Upper lobe of right lung (tissue), 1 donor: ENCODE measurements around the gene DNAH8. TPM values are rescaled to one million over a fixed set of nuclear protein-coding genes. Genes with fewer than 3 reads are reported as not detected.

Source experiments
- ATAC-seq: fragments of 200-7000 bp; cut with Tn5 transposase; one replicate; pipeline ENCODE4 v1.9.1; 2020; ENCODE audit warnings: mild to moderate bottlenecking, moderate library complexity
- DNase-seq: peaks from one replicate; pipeline ENCODE4 v3.0.0-alpha.2; 2020
- H3K27ac ChIP-seq: fragments of 200-600 bp; one replicate; pipeline ENCODE4 v1.8.0; 2022
- H3K27me3 ChIP-seq: fragments of 200-600 bp; one replicate; pipeline ENCODE4 v1.8.0; 2022; ENCODE audit warnings: mild to moderate bottlenecking
- H3K36me3 ChIP-seq: fragments of 200-600 bp; one replicate; pipeline ENCODE4 v1.8.0; 2022
- H3K4me1 ChIP-seq: fragments of 200-600 bp; one replicate; pipeline ENCODE4 v1.8.0; 2022
- H3K4me3 ChIP-seq: fragments of 200-600 bp; one replicate; pipeline ENCODE4 v1.8.0; 2022; ENCODE audit warnings: mild to moderate bottlenecking
- H3K9me3 ChIP-seq: fragments of 200-600 bp; one replicate; pipeline ENCODE4 v1.8.0; 2022
- CTCF ChIP-seq: fragments of 200-600 bp; IDR thresholded peaks from one replicate; pipeline ENCODE4 v1.8.0; 2022; ENCODE audit warnings: antibody characterized with exemption
- intact Hi-C: fragments of 100-400 bp; cut with DNase I; formaldehyde crosslinking; loops from one replicate; pipeline ENCODE4 v1.11.0; 2022
- total RNA-seq: library from RNA; stranded (reverse); fragmentation: NEBNext Ultra II Directional; extraction: Animal tissue kit (Norgen Biotek cat#: 25700); gene quantifications from one replicate; pipeline ENCODE4 v1.2.1, GENCODE V29; 2021
- donor health status: DM: no; HTN: yes; CAD: no; lungs with severe emphysema.

Gene DNAH8
- total RNA-seq, 1 donor from 2014 or later: 0.17 TPM

- intact Hi-C loops: no loop called here
- Histone ChIP-seq H3K4me3 (no peak overlapping the region), H3K9me3 (peaks cover 9% of the 10 kb centered on the region), H3K27me3 (no peaks in the 10 kb centered on the region), H3K36me3 (no peaks in the 10 kb centered on the region), H3K27ac (no peak overlapping the region), H3K4me1 (no peaks in the 10 kb centered on the region)
- TF ChIP-seq CTCF: no peak
- ATAC-seq (no peak), DNase-seq (no peak)
Observed at GRCh38 chr6:38877721-38878120, 162.6 kb downstream of the DNAH8 start.

GRCh38 chr6:38882157-38882556, 167.0 kb downstream of the DNAH8 start:
- no peak for DNase-seq
- no peak for ATAC-seq
- intact Hi-C loops: no loop called here

DNA sequence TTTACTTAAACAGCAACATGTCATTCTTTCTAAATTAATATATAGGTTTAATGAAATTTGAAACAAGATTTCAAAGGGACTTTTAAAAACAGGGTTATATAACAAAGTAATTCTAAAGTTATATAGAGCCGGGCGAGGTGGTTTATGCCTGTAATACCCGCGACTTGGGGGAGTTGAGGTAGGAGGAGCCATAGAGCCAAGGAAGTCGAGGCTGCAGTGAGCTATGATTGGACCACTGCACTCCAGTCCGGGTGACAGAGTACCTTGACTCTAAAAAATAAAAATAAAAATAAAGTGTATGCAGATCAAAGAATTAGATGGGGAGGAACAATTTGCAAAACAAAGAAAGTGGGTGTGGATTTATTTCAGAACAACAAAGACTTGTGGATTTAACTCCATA, 182.4 kb downstream of the DNAH8 start:
- no peak for TF ChIP-seq CTCF
- intact Hi-C loops: no loop called here
- no peaks in the 10 kb centered on the region for H3K36me3 ChIP-seq

More at GRCh38 chr6:38882157-38882556, 167.0 kb downstream of the DNAH8 start:
- Histone ChIP-seq H3K36me3 (no peaks in the 10 kb centered on the region), H3K27me3 (no peaks in the 10 kb centered on the region), H3K4me1 (no peaks in the 10 kb centered on the region), H3K4me3 (no peak overlapping the region), H3K27ac (no peak overlapping the region), H3K9me3 (peaks cover 9% of the 10 kb centered on the region)
- no peak for TF ChIP-seq CTCF

DNA sequence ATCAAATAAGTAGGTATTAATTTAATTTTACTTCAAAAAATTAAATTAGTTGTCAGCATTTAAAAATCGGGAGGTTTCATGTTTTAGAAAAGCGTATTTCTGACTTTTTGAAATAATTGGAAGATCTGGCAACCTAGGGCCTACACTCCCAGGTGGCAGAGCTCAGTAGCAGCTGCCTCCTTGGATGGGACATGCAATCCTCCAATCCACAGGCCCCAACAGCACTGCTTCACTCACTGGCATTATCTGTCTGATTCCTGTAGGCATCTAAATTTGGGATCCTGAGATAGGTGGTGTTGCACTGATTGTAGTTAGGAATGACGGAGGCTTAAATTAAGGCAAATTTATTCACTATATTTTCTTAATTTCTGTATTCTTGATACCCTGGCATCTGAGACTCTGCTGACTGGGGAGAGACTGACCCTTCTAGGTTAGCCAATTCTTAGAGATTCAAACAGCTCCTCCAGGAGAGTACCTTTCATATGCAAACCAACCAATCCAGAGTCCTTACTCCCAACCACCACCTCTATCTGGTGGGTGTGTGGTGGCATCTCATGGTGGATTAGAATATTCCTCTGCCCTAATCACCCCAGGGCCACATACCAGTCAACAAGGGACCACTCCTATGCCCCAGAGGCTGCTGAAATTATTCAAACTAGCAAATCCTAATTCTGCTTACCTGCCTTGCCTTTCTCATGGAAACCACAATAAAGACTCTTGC, 186.9 kb downstream of the DNAH8 start:
- no peak overlapping the region for H3K27ac ChIP-seq
- no peaks in the 10 kb centered on the region for H3K36me3 ChIP-seq
- DNase-seq: no peak
- TF ChIP-seq CTCF: no peak
- intact Hi-C loops: no loop called here
- H3K4me3 ChIP-seq: no peak overlapping the region
- H3K9me3 ChIP-seq: no peaks in the 10 kb centered on the region
- no peaks in the 10 kb centered on the region for H3K27me3 ChIP-seq
- H3K4me1 ChIP-seq: no peaks in the 10 kb centered on the region
- no peak for ATAC-seq

More for the DNA sequence above, 182.4 kb downstream of the DNAH8 start:
- no peaks in the 10 kb centered on the region for H3K9me3 ChIP-seq
- no peaks in the 10 kb centered on the region for H3K4me1 ChIP-seq
- H3K4me3 ChIP-seq: no peak overlapping the region
- ATAC-seq (no peak), DNase-seq (no peak)
- H3K27me3 ChIP-seq: no peaks in the 10 kb centered on the region
- no peak overlapping the region for H3K27ac ChIP-seq

DNA sequence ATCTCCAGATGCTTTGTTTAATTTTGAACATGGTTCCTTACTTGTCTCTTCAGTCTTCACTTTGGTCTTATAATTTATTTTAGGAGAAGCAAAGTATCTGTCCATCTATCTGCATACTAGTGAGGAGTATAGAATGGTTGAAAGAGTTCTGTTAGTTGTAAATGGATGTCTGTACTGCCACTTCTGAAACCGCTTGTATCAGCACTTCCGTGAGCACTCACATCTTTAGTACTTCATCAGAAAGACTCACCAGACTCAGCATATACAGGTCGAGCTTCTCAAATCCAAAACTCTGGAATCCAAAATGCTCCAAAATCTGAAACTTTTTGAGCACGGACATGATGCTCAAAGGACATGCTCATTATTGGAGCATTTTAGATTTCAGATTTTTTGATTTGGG, 191.5 kb downstream of the DNAH8 start:
- Histone ChIP-seq H3K27ac (no peak overlapping the region), H3K36me3 (no peaks in the 10 kb centered on the region), H3K4me1 (no peaks in the 10 kb centered on the region), H3K9me3 (no peaks in the 10 kb centered on the region), H3K4me3 (no peak overlapping the region), H3K27me3 (no peaks in the 10 kb centered on the region)
- DNase-seq (no peak), ATAC-seq (no peak)
- no peak for TF ChIP-seq CTCF
- intact Hi-C loops: no loop called here

- Histone ChIP-seq H3K36me3 (no peaks in the 10 kb centered on the region), H3K27me3 (no peaks in the 10 kb centered on the region), H3K4me3 (no peak overlapping the region), H3K27ac (no peak overlapping the region), H3K9me3 (no peaks in the 10 kb centered on the region), H3K4me1 (no peaks in the 10 kb centered on the region)
- intact Hi-C loops: no loop called here
- TF ChIP-seq CTCF: no peak
- DNase-seq (no peak), ATAC-seq (no peak)
Observed at GRCh38 chr6:38907264-38907663, 192.2 kb downstream of the DNAH8 start.
